IPS DF 6.9 (cell line): ENCODE results near the gene RCOR3.

Source experiments
- DNase-seq: peaks from one replicate; pipeline ENCODE4 v3.0.0-alpha.2; 2013; ENCODE audit warnings: low read depth, low spot score
- H3K27ac ChIP-seq: one replicate; pipeline ENCODE4 v1.5.1; 2013; ENCODE audit warnings: low read length, control low read depth
- H3K27me3 ChIP-seq: 2 replicates; pipeline ENCODE4 v1.6.1; 2013; ENCODE audit warnings: mild to moderate bottlenecking, low read length; ENCODE audit not compliant: control insufficient read depth, insufficient read depth
- H3K36me3 ChIP-seq: 2 replicates; pipeline ENCODE4 v1.6.1; 2013; ENCODE audit warnings: low read length; ENCODE audit not compliant: control insufficient read depth, insufficient read depth
- H3K4me1 ChIP-seq: 2 replicates; pipeline ENCODE4 v1.6.1; 2013; ENCODE audit warnings: low read length; ENCODE audit not compliant: control insufficient read depth, insufficient read depth
- H3K4me3 ChIP-seq: 2 replicates; pipeline ENCODE4 v1.5.1; 2013; ENCODE audit warnings: mild to moderate bottlenecking, low read length
- H3K9me3 ChIP-seq: 2 replicates; pipeline ENCODE4 v1.6.1; 2013; ENCODE audit warnings: low read length, inconsistent platforms; ENCODE audit not compliant: control insufficient read depth, insufficient read depth
- WGBS: extraction: QIAGEN DNeasy Blood & Tissue Kit; methylation state at CpG from one replicate; pipeline ENCODE4 v1.1.7; 2013; ENCODE audit warnings: mixed read lengths, missing lambda C conversion rate; ENCODE audit not compliant: insufficient read length, insufficient coverage; 5-methylcytosine and 5-hydroxymethylcytosine counted together

The RCOR3 gene

GRCh38 chr1:211352985-211353515, 93.9 kb downstream of the RCOR3 start:
- no peaks in the 10 kb centered on the region for H3K36me3 ChIP-seq
- H3K27ac ChIP-seq: no peak overlapping the region
- H3K4me3 ChIP-seq: no peak overlapping the region
- DNase-seq: peak; percentile 16
- H3K27me3 ChIP-seq: no peaks in the 10 kb centered on the region
- no peaks in the 10 kb centered on the region for H3K4me1 ChIP-seq
- H3K9me3 ChIP-seq: no peaks in the 10 kb centered on the region
- WGBS: no CpG with 5 or more reads among the region's 8 CpGs

DNA sequence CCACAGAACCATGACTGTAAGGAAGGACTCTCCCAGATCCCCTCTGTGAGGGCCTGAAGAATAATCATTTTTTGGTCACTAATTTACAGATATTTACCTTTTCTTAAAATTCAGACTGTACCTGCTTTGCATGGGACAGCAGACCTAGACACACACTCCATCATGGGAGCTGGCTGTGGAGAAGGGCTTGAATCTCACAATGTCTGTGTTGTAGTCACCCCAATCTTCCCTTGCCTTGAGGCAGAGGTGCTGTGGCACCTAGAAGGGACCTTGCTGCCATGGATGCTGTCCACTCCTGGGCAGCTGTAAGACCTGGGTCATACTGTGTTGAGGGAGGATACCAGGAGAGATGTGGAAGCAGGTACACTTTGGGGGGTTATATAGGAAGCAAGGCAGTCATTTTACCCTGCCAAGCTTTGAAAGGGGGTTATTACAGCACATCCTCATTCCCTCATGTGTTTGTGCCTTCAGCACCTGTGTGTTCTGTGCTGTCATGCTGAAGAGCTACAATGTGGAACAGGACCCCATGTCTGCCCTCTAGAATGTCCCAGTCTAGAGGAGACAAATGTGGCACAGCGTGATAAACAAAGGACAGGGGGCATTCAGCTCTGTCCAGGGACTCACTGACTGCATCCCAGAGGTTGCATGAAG, 94.5 kb downstream of the RCOR3 start:
- H3K4me3 ChIP-seq: no peak overlapping the region
- DNase-seq: no peak
- H3K27me3 ChIP-seq: no peaks in the 10 kb centered on the region
- no peak overlapping the region for H3K27ac ChIP-seq
- H3K9me3 ChIP-seq: no peaks in the 10 kb centered on the region
- no peaks in the 10 kb centered on the region for H3K36me3 ChIP-seq
- WGBS: no CpG with 5 or more reads among the region's 1 CpG
- no peaks in the 10 kb centered on the region for H3K4me1 ChIP-seq

DNA sequence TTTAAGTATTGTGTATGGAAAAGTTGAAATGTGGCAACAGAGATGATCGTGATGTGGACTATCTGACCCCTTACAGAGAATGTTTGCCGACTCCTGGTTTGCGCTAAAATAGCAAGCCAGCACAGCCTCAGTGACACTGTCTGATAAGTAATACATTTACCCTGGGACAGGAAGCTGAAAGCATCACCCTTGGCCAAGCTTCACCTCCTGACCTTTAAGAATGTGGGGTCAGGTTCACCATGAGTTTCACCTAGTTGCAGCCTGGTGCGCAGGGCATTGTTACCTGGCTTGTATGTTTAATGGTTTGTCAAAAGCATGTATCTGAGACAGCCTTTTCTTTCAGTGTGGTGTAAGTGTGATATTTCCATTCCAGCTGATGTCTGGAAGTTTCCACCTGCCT, 96.7 kb downstream of the RCOR3 start:
- Histone ChIP-seq H3K9me3 (no peaks in the 10 kb centered on the region), H3K27ac (no peak overlapping the region), H3K36me3 (peaks cover 2% of the 10 kb centered on the region; the same call in 1 of the 2 replicates), H3K4me1 (no peaks in the 10 kb centered on the region), H3K4me3 (no peak overlapping the region), H3K27me3 (no peaks in the 10 kb centered on the region)
- no peak for DNase-seq
- WGBS: no CpG with 5 or more reads among the region's 4 CpGs

- WGBS: no CpG with 5 or more reads among the region's 5 CpGs
- no peak for DNase-seq
- Histone ChIP-seq H3K36me3 (peaks cover 2% of the 10 kb centered on the region; the same call in 1 of the 2 replicates), H3K9me3 (no peaks in the 10 kb centered on the region), H3K4me1 (no peaks in the 10 kb centered on the region), H3K4me3 (no peak overlapping the region), H3K27me3 (no peaks in the 10 kb centered on the region), H3K27ac (no peak overlapping the region)
These were observed 97.7 kb downstream of the RCOR3 start for GRCh38 chr1:211356723-211357407.

DNA sequence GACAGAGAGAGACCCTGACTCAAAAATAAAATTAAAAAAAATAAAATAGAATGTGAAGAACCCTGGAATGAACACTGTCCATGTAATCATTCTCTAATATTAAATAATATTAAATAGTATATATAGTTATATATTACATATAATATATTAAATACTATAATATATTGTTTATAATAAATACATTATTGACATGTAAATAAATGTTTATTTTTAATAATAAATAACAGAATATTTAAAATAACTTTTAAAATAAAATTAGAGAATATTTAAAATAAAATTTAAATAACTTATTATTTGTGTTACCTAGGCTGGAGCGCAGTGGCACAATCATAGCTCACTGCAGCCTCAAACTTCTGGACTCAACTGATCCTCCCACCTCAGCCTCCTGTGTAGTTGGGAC, 99.5 kb downstream of the RCOR3 start:
- WGBS: no CpG with 5 or more reads among the region's 1 CpG
- peaks cover 2% of the 10 kb centered on the region; the same call in 1 of the 2 replicates for H3K36me3 ChIP-seq

DNA sequence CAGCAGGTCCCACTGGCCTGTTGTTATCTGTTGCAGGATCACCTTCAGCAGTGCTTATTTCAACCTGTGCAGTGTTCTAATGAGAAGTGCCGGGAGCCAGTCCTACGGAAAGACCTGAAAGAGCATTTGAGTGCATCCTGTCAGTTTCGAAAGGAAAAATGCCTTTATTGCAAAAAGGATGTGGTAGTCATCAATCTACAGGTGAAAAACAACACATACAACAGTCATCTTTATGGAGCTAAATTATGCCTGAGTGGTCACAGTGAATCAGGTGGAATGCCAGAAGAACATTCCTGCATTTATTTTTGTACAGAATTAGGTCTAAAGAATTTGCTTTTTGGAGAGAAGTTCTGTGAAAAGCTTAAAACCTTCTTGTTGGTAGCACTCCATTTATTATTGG, 100.7 kb downstream of the RCOR3 start:
- no CpG with 5 or more reads among the region's 3 CpGs for WGBS
- Histone ChIP-seq H3K27ac (no peak overlapping the region), H3K4me1 (no peaks in the 10 kb centered on the region), H3K9me3 (no peaks in the 10 kb centered on the region), H3K27me3 (no peaks in the 10 kb centered on the region), H3K36me3 (peaks cover 2% of the 10 kb centered on the region; the same call in 1 of the 2 replicates), H3K4me3 (no peak overlapping the region)
- no peak for DNase-seq

More for the DNA sequence above, 99.5 kb downstream of the RCOR3 start:
- no peak for DNase-seq
- Histone ChIP-seq H3K27ac (no peak overlapping the region), H3K9me3 (no peaks in the 10 kb centered on the region), H3K4me1 (no peaks in the 10 kb centered on the region), H3K27me3 (no peaks in the 10 kb centered on the region), H3K4me3 (no peak overlapping the region)

DNA sequence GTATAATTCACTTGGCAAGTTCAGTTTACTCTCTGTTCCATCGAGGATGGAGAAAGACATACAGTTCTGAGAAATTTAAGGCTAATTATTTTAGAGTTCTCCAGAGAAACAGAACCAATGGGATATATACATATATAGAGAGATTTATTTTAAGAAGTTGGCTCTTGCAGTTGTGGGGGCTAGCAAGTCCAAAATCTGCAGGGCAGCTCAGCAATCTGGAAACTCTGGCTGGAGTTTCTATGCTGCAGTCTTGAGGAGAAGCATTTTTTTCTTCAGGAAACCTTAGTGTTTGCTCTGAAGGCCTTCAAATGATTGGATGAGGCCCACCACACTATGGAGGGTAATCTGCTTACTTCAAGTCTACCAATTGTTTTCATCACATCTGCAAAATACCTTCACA, 102.0 kb downstream of the RCOR3 start:
- no peaks in the 10 kb centered on the region for H3K4me1 ChIP-seq
- DNase-seq: no peak
- no peak overlapping the region for H3K4me3 ChIP-seq
- no peak overlapping the region for H3K27ac ChIP-seq
- no CpG with 5 or more reads among the region's 1 CpG for WGBS
- peaks cover 2% of the 10 kb centered on the region; the same call in 1 of the 2 replicates for H3K36me3 ChIP-seq
- no peaks in the 10 kb centered on the region for H3K27me3 ChIP-seq
- no peaks in the 10 kb centered on the region for H3K9me3 ChIP-seq
